ENCODE data around the gene PLPP2. TPM values are rescaled to one million over a fixed set of nuclear protein-coding genes. Genes with fewer than 3 reads are reported as not detected.

Gene PLPP2
- total RNA-seq, 2 experiments from 2014 or later: 0.37 to 0.42 TPM

GRCh38 chr19:313169-313987 lies 22.2 kb upstream of the PLPP2 start:
- Mint-ChIP-seq H3K36me3 (ENCODE audit: low read depth) (peaks cover 27% of the 10 kb centered on the region), H3K27ac (no peak overlapping the region), H3K27me3 (no peaks in the 10 kb centered on the region), H3K9me3 (ENCODE audit: low read depth) (peaks cover 3% of the 10 kb centered on the region), H3K4me3 (no peak overlapping the region), H3K4me1 (no peaks in the 10 kb centered on the region)
- ATAC-seq (no peak), DNase-seq (no peak)
- CTCF ChIA-PET: no interaction called here
- POLR2A ChIA-PET: no interaction called here
- intact Hi-C loops (cut with DNase I, micrococcal nuclease): no loop called here

DNA sequence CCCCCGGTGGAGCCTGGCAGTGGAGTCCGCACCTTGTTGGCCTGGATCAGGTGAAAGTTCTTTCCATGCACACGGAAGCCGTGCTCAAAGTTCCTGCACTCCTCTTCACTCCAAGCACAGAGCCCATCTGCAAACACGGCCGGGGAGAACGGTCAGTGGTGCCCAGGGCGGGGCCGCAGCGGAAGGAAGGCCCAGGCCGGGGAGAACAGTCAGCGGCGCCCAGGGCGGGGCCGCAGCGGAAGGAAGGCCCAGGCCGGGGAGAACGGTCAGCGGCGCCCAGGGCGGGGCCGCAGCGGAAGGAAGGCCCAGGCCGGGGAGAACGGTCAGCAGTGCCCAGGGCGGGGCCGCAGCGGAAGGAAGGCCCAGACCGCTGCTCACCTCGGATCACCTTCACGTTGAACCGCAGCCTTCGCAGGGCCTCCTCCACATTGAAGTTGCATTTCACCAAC lies 20.6 kb upstream of the PLPP2 start:
- Mint-ChIP-seq H3K9me3 (ENCODE audit: low read depth) (no peaks in the 10 kb centered on the region), H3K27ac (no peak overlapping the region), H3K27me3 (no peaks in the 10 kb centered on the region), H3K36me3 (ENCODE audit: low read depth) (peaks cover 18% of the 10 kb centered on the region), H3K4me3 (no peak overlapping the region), H3K4me1 (no peaks in the 10 kb centered on the region)
- ATAC-seq (no peak), DNase-seq (no peak)
- intact Hi-C loops (cut with DNase I, micrococcal nuclease): no loop called here
- ChIA-PET CTCF (no interaction called here), POLR2A (no interaction called here)

DNA sequence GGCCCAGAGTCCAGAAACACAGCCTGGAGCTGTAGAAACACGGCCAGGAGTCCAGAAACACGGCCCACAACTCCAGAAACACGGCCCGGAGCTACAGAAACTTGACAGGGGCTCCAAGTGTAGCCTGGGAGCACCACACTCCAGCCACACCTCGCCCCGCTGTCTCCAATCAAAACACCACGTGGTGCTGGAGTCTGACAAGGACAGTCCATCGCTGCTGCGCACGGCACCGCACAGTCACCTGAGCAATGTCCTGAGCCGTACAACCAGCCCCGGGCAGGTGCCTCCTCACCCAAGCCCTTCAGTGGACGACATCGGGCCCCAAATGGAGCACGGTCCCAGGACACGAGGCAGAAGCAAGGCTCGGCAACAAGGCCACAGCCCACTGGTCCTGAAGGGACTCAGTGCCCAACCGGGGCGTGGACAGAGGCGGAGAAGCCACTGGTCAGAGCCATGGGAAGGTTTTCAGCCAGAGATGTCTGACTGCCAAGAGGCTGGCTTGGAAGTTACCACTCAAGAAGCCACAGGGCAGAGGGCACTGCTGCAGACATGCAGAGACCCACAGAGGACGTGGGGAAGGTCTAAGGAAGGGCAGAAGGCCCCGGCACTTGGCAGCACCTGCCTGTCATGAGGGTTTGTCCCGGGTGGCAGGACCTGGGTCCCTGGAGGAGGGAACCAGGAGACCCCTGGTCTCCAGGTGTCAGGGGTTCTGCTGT lies 19.7 kb upstream of the PLPP2 start:
- Mint-ChIP-seq H3K4me3 (no peak overlapping the region), H3K36me3 (ENCODE audit: low read depth) (peaks cover 18% of the 10 kb centered on the region), H3K9me3 (ENCODE audit: low read depth) (no peaks in the 10 kb centered on the region), H3K27ac (no peak overlapping the region), H3K27me3 (no peaks in the 10 kb centered on the region), H3K4me1 (no peaks in the 10 kb centered on the region)
- intact Hi-C loops (cut with DNase I, micrococcal nuclease): no loop called here
- ChIA-PET POLR2A (no interaction called here), CTCF (no interaction called here)
- no peak for ATAC-seq
- DNase-seq: no peak

DNA sequence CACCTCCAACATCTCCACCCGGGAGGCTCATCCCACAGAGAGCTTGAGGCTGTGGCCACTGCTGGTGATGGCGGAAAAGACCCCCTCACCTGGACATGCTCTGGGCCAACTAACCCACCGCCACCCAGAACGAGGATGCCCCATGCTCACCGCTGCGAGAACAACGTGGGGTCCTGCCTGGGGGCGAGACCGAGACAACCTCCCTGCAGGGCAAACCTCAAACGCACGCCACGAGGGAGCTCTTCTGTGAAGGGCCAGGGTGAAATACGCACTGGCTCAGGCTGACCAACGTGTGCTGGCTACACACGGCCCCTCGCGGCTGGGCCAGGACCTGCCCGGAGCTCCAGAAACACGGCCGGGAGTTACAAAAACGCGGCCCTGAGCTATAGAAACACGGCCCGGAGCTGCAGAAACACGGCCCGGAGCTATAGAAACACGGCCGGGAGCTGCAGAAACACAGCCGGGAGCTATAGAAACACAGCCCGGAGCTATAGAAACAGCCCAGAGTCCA lies 19.0 kb upstream of the PLPP2 start:
- H3K36me3 Mint-ChIP-seq (ENCODE audit: low read depth): peaks cover 18% of the 10 kb centered on the region
- H3K4me1 Mint-ChIP-seq: no peaks in the 10 kb centered on the region
- no peak for ATAC-seq
- H3K27ac Mint-ChIP-seq: no peak overlapping the region
- POLR2A ChIA-PET: no interaction called here
- H3K27me3 Mint-ChIP-seq: no peaks in the 10 kb centered on the region
- H3K4me3 Mint-ChIP-seq: no peak overlapping the region
- H3K9me3 Mint-ChIP-seq (ENCODE audit: low read depth): no peaks in the 10 kb centered on the region
- DNase-seq: no peak
- CTCF ChIA-PET: no interaction called here
- intact Hi-C loops (cut with DNase I, micrococcal nuclease): no loop called here

DNA sequence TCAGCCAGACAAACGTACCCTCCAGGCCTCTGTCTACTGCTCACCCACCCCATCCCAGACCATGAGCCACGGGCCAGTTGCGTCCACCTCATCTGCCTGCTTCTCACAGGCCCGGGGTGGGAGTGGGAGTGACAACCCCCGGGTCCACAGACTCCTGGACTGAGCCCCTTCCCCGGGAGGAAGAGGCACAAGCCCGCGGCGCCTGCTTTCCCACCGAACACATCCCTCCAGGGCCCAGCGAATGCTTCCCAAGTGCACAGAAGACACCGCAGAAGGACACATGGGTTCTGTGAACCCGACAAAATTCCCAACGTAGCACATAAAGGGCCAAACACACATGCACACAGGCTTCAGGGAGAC lies 18.0 kb upstream of the PLPP2 start:
- H3K4me3 Mint-ChIP-seq: no peak overlapping the region
- H3K36me3 Mint-ChIP-seq (ENCODE audit: low read depth): peaks cover 20% of the 10 kb centered on the region
- no peaks in the 10 kb centered on the region for H3K9me3 Mint-ChIP-seq (ENCODE audit: low read depth)
- ChIA-PET CTCF (no interaction called here), POLR2A (no interaction called here)
- H3K4me1 Mint-ChIP-seq: no peaks in the 10 kb centered on the region
- H3K27me3 Mint-ChIP-seq: no peaks in the 10 kb centered on the region
- no peak for DNase-seq
- intact Hi-C loops (cut with DNase I, micrococcal nuclease): no loop called here
- no peak for ATAC-seq
- no peak overlapping the region for H3K27ac Mint-ChIP-seq

DNA sequence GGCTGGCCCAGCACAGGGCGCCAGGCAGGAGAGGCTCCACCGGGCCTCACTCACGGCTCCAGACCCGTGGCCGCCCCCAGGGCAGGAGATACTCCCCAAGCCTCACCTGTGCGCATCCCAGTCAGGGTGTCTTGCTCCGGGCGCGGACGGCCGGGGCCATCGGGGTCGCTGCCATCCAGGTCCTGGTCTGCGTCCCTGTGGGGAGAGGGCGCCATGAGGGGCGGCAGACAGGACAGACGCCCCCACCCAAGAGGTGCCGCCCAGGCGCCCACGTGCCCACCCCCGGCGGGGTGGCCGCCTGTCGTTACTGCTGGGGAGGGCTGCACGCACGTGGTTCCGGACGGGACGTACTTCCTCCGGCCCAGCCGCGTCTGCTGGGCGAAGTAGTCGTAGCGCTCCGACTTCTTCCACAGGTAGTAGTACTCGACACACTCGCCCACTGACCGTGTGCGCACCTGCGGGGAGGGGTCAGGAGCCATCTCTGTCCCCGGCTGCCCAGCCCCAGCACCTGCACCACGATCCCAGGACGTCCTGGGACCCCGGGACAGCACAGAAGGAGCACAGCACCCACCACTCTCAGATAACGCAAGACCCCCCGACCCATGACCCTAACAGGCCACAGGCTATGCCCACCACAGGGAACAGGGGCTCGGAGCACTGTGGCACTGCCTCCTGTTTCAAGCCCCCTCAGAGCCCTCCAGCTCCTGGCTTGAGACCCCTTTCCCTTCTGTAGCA lies 17.4 kb upstream of the PLPP2 start:
- DNase-seq: no peak
- Mint-ChIP-seq H3K4me3 (no peak overlapping the region), H3K9me3 (ENCODE audit: low read depth) (no peaks in the 10 kb centered on the region), H3K27ac (no peak overlapping the region), H3K36me3 (ENCODE audit: low read depth) (peaks cover 20% of the 10 kb centered on the region), H3K4me1 (no peaks in the 10 kb centered on the region), H3K27me3 (no peaks in the 10 kb centered on the region)
- intact Hi-C loops (cut with DNase I, micrococcal nuclease): no loop called here
- ChIA-PET CTCF (no interaction called here), POLR2A (no interaction called here)
- no peak for ATAC-seq

DNA sequence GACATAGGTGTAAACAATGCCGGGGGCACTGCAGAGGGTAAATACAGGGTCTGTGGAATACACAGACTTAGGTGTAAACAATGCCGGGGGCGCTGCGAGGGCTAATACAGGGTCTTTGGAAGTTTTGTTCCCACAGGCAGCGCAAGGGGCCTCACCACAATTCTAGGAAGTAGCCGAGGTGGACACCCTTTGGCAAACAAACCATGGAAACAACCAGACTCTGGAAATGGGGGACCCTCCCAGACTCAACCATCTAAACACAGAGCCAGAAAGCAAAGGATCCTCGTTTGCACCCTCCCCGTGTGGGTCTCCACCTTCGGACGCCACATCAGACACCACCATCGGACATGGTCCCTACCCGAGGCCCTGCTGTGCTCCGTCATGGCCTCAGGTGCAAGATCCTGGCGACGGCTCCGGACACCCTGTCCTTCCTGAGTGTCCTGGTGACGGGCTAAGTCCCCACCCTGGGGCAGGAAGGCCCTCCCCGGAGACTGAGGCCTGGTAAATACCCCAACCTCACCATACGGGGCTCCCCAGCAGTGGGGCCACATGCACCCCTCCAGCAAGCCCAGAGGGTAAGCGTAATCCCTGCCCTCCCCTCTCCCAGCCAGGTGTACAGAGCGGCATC lies 16.7 kb upstream of the PLPP2 start:
- Mint-ChIP-seq H3K27ac (no peak overlapping the region), H3K36me3 (ENCODE audit: low read depth) (peaks cover 20% of the 10 kb centered on the region), H3K27me3 (no peaks in the 10 kb centered on the region), H3K4me3 (no peak overlapping the region), H3K9me3 (ENCODE audit: low read depth) (no peaks in the 10 kb centered on the region), H3K4me1 (no peaks in the 10 kb centered on the region)
- CTCF ChIA-PET: no interaction called here
- POLR2A ChIA-PET: no interaction called here
- intact Hi-C loops (cut with DNase I, micrococcal nuclease): no loop called here
- DNase-seq: no peak
- no peak for ATAC-seq

DNA sequence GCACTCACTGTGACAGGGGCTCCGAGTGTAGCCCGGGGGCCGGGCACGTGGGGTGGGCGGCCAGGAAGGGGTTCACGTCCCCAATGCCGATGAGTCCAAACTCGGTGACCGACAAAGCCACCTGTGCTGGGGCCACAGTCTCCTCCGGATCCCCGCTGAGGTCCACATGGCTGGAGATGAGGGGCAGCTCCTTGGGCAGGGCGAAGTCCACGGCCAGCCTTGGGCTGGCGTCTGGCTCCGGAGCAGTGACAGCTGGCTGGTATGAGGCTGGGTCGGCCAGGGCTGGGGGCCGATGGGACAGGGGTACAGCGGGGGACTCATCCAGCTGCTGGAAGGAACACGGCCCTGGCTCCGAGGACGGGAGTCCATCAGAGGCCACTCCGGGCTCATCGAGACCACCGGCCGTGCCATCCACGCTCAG lies 15.9 kb upstream of the PLPP2 start:
- POLR2A ChIA-PET: no interaction called here
- intact Hi-C loops (cut with DNase I, micrococcal nuclease): no loop called here
- CTCF ChIA-PET: no interaction called here
- no peaks in the 10 kb centered on the region for H3K27me3 Mint-ChIP-seq
- no peak overlapping the region for H3K27ac Mint-ChIP-seq
- ATAC-seq (no peak), DNase-seq (no peak)
- no peak overlapping the region for H3K4me3 Mint-ChIP-seq
- H3K9me3 Mint-ChIP-seq (ENCODE audit: low read depth): no peaks in the 10 kb centered on the region
- H3K4me1 Mint-ChIP-seq: no peaks in the 10 kb centered on the region
- peaks cover 20% of the 10 kb centered on the region for H3K36me3 Mint-ChIP-seq (ENCODE audit: low read depth)

- peaks cover 18% of the 10 kb centered on the region for H3K36me3 Mint-ChIP-seq (ENCODE audit: low read depth)
These were observed 15.1 kb upstream of the PLPP2 start for GRCh38 chr19:306151-306900.

DNA sequence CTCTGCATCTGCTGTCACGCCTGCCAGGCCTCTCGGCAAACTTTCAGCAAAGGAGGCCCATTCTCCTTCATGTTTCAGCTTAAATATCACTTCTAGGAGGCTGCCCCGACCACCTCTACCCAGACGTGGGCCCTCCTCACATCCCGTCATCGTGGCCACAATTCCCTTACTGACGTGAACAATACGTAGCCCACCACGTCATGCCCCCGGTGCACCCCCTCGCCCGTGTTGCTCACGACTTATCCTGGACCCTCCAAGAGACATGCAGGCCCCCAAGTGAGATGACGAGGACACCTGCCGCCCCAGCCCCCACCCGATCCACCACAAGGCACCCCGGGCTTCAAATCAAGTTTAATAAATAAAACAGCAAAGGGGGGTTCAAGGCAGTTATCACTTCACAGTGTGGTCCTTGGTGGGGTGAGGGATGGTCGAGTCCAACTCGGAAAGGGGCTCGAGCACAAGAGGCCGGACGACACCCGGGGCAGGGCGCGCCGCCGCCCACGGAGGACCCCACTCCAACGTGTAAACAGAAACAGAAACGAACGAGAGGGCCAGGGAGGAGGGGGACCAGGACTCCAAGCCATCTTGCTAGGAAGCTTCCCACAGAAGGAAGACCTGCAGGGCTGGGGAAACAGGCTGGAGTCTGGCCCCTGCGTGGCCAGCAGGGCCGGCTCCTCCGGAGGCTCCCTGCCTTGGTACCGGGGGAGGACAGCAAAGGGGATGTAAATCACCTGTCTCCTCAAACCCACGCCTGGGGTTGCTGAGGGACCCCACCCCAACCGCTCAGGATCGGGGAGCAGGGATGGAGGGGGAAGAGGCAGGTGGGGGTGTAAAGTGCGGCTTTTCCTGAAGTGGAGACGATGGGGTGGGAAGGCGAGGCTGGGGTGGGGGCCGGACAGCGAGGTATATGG lies 14.3 kb upstream of the PLPP2 start:
- Mint-ChIP-seq H3K27me3 (no peaks in the 10 kb centered on the region), H3K27ac (no peak overlapping the region), H3K36me3 (ENCODE audit: low read depth) (peaks cover 13% of the 10 kb centered on the region), H3K4me1 (no peaks in the 10 kb centered on the region), H3K4me3 (no peak overlapping the region), H3K9me3 (ENCODE audit: low read depth) (no peaks in the 10 kb centered on the region)
- intact Hi-C loops (cut with DNase I, micrococcal nuclease): no loop called here
- no peak for ATAC-seq
- ChIA-PET POLR2A (no interaction called here), CTCF (no interaction called here)
- no peak for DNase-seq

More at GRCh38 chr19:306151-306900, 15.1 kb upstream of the PLPP2 start:
- POLR2A ChIA-PET: no interaction called here
- ATAC-seq (no peak), DNase-seq (no peak)
- Mint-ChIP-seq H3K27ac (no peak overlapping the region), H3K9me3 (ENCODE audit: low read depth) (no peaks in the 10 kb centered on the region), H3K4me1 (no peaks in the 10 kb centered on the region), H3K4me3 (no peak overlapping the region), H3K27me3 (no peaks in the 10 kb centered on the region)
- CTCF ChIA-PET: no interaction called here
- intact Hi-C loops (cut with DNase I, micrococcal nuclease): no loop called here

Data from activated CD4-positive, alpha-beta T cell treated with anti-CD3 and anti-CD28 coated beads for 36 hours (primary cell).